HT-29 (cell line): ENCODE measurements around the gene SPATA32. TPM values are rescaled to one million over a fixed set of nuclear protein-coding genes. Genes with fewer than 3 reads are reported as not detected.
A peak's percentile ranks its signal among the peaks of the same experiment; 100 is the strongest.
"Not testable (repeated sequence)": the region's sequence is repeated elsewhere in the genome, so short reads cannot be mapped to it uniquely, and the experiment has no call there.

Experiments
- DNase-seq: peaks from one replicate; pipeline ENCODE4 v3.0.0-alpha.2; 2015; ENCODE audit warnings: low spot score
- total RNA-seq: library from RNA; depleted of rRNA; stranded (reverse); fragments of >200 nt; shearing (Covaris generic); gene quantifications from 2 replicates; pipeline ENCODE4 v1.2.3, GENCODE V29; 2014

SPATA32 gene
- total RNA-seq, 1 experiment from 2014 or later: not detected

DNA sequence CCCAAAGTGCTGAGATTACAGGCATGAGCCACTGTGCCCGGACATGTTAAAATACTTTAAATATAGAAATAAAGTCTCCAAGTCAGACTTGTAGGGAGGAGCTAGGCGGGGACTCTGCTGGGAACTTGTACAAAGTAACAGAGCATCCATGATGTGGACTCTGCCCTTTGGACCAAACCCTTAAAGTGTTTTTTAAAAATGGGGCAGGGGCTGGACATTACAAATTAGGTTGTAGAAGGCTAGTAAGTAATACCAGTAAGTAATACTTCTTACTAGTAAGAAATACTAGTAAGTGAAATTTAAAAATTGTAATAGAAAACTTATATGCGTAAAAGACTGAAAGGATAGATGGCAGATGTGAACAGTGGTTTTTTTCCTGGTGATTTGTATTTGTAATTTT is 9.7 kb upstream of the SPATA32 start:
- no peak for DNase-seq

DNA sequence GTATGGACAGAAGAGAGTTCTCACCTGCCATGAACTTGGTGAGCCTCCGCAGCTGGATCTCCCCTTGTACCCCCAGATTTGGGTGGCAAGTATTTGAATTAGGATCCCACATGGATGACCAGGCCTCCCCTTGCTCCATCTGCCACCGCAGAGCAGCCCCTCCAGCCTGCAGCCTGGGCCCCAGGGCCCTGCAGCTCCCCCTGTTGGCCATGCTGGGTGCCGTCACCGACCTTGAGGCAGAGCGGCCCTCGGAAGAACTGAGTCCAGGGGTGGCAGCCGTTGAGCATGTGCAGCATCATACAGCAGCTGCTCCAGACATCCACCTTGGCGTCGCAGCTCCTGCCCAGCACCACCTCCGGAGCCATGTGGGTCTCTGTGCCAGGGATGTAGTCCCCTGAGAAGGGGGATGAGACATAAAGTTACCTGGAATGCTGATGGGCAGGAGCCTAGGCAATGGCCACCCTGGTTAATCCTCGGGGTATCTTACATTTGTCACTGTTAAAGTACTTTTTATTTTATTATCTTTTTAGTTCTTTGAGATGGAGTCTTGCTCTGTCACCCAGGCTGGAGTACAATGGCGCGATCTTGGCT is 9.0 kb upstream of the SPATA32 start:
- DNase-seq: no peak

DNA sequence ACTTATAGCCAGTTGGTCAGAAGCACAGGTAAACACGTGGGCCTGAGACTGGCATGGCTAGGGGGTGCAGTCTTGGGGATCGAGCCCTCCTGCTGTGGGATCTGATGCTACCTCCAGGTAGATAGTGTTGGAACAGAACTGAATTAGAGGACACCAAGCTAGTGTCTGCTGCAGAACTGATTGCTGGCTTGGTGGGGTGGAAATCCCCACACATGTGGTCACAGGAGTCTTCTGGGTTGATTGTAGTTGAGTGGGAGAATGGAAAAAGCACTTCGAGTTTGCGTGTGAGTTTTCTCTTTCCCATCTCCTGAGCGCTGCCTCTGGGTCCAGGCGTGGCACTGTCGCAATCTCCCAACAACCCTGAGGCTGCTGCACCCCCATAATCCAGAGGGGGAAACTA is 8.0 kb upstream of the SPATA32 start:
- no peak for DNase-seq

DNA sequence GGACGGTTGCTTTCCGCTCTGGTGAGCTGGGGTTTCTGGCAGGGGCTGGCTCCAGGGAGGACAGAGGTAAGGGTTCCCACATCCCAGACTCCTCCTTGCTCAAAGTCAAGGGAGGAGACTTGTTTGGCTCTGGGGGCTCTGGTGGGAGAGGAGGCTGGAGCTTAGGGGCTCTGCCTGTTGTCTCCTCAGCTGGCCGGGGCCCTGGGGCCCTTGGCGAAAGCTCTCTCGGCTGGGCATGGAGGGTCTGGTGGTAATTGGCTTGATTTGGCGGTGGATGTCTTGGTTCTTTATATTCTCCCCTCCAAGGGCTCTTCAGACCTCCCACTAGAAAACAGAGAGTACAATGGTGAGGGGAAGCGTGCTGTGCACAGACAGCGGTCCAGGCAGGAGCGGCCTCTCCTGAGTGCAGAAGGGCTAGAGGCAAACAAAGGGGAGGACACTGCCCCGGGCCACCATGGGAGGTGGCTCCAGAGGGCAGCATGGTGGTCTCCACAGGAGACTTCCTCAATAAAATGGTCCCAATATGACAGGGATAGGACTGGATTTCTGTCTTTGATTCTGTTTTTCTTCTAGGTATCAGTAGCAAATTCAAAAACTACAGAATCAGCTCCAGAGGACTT is 5.7 kb upstream of the SPATA32 start:
- DNase-seq: no peak

DNA sequence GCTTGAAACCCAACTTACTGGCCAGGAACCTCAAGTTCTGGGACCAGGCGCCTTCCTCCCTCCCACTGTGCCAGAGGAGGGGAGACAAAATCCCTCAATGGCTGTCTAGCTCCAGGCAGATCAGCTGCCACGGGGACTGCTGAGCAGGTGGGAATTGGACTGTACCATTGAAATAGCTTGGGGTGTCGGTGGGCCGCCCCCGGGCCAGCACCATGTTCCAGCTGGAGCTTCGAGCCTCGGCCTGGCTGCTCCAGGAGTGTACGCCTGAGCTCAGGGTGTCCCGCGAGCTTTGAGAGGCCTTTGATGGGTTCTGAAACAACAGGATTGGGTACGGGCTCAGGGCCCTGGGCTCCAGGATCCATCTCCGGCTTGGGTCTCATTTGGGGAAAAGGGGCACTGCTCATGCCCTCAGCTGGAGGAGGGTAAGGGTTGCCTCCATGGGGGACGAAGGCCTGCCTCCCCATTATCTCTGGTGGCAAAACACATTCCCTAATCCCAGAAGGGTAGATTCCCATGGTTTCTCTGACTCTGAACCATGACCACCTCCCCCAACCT is 4.6 kb upstream of the SPATA32 start:
- DNase-seq: no peak

DNA sequence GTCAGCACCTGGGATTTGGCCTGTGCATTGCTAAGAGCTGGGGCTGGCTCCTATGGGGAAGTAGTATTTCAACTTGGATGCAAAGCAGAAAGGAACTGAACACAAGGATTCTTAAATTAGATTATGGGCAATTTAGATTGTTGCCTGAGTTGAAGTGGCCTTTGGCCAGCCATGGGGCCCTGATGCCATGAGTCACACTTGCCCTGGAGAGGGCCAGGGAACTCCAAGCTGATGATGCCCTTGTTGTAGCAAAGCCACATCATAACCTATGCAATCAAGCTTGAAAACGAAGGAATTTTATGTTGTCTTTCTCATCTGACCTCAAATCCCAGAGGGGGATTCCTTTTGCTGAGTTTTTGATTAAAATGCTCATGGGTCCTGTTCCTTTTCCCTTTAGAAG is 3.9 kb upstream of the SPATA32 start:
- DNase-seq: no peak

DNA sequence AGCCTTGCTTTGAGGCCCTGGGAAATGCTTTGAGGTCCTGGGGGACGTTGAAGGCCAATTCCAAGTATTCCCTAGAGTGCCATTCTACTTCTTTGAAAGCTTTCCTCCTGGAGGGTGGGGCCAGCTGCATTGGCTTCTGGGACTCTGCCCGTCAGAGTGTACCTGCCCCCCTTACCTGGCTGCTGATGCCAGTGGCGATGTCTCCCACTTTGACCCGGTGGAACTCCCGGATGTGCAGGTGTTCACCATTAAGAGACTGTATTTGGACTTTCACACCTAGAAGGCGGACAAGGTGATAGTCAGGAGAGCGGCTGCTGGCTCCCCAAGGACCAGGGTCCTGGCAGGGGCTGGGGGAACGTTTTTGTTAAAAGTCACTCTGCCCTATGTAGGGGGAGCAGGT is 3.1 kb upstream of the SPATA32 start:
- DNase-seq: no peak

DNA sequence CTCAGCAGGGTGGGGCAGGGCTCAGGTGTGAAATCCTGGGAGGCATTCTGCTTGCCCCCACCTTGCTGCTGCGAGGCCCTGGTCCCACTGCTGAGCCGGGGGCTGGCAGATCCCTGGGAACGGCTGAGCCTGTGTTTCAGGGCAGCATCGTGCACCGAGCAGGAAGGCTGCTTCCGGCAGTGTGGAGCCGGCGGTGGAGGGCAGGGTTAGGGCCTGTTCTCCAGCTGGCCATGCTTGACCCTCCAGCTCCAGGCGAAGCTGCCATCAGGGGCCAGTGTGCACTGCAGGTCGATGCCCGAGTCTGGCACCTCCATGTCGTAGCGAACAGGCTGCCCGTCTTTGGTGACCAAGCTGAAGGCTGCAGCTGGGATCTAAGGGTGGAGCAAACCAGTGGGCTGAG is 2.5 kb upstream of the SPATA32 start:
- DNase-seq: no peak

DNA sequence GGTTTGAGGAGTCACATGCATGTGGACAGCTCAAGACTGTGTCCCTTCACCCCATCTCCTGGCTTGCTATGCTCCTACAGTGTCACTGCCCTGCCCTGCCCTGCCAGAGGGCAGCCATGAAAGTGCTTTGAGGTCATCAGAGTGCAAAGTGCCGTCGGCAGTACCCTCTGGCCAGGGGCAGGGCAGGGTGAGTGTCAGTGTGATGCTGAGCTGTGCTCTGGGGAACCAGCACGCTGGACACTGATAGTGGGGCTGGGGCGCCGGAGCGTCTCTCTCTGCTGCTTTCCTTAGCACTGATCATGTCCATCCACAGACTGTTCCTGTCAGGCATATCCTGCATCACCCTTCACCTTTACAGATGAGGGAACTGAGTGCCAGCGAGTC is 1.6 kb upstream of the SPATA32 start:
- DNase-seq: no peak

DNA sequence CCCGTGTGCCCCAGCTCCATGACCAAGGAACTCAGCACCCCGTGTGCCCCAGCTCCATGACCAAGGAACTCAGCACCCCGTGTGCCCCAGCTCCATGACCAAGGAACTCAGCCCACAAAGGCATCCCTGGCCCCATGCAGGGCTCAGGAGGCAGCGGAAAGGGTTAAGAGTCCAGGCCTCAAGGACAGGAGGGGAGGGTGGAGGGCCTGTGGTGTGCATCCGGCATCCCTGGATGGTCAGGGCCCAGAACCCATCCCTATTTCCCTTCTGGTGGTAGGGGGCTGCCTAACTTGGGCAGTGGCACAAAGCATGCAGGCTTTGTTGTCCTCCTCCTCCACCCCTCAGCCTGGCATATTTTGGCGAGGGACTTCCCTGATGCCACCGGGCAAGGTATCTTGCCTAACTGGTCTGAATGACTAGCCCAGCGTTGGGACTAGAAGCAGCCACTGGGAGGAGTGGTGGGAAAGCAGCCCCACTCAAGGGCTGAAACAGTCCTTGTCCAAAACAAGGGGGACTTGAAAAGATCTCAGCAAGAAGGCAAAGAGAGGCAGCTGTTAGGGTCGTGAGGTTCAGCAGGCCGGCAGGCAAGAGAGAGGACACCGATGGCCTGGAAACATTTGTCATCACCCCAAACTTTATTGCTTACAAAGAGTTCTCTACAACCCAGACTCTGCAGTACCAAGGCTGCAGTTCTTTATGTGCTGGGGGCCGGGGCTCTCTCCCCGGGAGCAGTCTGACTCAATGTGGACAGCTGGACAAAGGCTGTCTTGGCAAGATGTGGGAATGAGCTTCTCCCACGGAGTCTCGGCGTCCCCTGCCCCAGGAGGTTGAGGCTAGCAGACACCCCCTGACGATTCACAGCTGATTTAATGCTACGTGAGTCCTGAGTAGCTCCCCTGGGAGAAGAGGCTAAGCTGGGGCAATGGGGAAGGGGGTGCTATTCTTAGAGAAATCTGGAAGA is 902 bp upstream of the SPATA32 start:
- DNase-seq: no peak

DNA sequence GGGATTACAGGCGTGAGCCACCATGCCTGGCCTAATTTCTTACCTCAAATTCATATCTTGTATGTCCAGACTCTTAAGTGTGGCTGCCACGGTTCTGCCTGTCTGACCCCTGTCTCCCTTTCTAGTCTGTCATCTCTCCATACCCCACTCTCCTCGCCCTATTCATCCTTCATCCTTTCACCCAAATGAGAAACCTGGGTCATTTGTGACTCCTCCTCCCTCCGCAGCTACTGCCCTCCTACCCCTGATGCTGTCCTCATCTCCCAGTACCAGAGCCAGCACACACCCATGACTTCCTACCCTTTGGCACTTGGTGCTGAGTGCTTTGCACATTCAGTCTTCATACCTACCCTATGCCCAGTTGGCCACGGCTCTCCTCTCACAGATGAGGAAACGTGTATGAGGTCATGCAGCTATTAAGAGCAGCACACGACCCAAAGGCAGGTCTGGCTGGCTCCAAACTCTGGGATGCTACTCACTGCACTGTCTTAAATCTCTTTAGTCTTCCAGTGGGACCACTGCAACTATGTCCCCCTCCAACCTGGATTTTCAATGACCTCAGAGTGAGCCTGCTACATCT is 1.6 kb downstream of the SPATA32 start:
- DNase-seq: no peak

DNA sequence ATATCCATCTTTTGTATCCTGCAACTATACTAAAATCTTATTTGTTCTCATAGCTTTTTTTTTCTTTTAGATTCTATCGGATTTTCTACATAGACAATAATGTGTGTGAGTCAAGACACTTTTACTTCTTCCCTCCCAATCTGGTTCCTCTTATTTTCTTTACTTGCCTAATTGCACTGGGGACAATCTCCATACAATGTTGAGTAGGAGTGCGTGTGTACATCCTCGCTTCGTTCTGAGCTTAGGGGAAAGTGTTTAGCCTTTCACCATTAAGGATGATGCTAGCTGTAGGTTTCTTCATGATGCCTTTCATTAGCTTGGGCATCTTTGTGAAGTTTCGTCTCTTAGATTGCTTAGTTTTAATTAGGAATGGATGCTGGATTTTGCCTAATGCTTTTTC is 2.9 kb downstream of the SPATA32 start:
- no peak for DNase-seq

DNA sequence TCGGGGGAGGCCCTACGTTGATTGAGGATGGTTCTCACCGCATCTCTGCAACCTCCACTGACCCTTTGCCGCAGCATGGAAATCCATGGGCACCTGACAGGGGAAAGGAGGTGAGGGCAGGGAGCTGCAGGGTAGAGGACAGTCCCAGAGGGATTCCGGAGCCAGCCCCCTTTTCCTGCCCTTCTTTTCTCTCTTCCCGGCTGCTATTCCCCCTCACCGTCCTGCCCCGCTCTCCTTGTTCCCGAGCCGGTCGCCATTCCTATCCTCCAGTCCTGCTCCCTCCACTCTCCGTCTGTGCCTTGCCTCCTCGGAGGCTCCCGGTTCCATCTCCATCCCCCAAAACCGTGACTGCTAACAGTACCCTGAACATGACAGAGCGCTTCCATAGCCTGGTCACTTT is 4.8 kb downstream of the SPATA32 start:
- no peak for DNase-seq

DNA sequence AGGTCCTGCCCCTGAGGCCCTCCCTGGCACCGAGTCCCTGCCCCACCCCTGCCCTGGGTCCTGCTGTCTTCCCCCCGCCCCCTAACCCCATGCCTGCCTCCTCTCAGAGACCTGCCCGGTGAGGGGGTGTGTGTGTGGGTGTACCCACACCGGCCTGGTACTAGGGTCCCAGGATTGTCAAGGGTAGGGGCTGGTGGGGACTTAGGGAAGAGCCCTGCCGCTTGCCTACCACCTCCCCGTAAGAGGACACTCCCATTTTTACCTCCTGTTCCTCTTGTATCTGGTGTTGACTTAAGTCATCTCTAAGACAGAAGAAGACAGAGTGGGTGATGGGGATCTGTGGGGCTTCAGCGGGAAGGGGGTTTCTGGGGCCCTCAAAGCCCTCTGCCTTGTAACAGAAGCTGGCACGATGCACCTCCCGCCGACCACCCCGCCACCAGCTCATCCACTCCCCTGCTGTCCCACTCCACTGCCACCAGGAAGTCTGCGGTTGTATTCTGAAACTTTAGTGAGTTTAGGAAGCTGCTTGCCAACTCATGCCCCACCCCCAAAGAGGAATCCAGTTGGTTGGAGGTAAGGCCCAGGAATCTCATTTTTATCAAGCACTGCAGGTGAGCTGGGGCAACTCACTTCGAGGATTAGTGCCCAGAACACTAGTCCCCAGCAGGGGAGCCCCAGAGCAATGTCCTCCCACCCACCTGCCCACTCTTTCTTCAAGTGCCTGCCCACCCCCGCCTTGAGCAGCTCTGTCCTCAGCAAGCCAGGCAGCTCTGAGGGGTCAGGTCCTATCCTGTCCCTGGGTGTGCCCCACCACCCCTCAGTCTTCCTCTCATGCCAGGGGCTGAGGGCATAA is 5.6 kb downstream of the SPATA32 start:
- DNase-seq: no peak

DNA sequence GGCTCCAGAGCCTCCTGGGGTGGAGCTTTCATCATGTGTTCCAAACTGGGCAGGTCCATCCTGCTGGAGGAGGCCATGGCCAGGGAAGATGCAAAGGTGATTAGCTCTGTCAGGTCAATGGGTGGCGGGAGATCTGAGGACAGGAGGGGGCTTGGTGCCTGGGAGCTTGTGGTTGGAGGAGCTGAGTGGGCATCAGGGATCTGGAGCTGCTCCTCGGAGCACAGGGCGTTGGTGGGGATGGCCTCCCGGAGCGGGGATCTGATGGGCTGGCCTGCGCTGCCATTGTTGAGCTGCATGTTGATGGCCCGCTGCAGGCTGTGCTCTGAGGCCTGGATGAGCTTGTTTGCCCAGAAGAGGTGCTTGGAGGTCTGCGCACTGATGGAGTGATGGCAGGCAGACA is 6.5 kb downstream of the SPATA32 start:
- no peak for DNase-seq

DNA sequence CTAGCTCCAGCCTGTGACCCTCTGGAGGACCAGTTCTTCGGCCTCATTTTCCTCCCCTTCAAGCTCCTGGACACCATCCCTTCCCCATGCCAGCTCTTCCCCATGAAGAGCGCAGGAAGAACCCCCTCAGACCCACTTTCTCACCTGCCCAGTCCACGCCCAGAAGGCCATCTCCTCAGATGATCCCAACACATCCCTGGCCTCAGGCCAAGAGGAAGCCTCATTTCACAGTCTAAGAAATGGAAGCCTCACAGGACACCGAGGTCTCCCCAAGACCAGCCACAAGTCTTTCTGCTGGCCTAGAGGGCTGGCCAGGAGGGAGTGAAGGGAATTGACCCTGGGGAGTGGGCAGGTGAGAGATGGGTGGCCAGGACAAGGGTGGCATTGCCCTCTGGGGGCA is 8.0 kb downstream of the SPATA32 start:
- DNase-seq: no peak

DNA sequence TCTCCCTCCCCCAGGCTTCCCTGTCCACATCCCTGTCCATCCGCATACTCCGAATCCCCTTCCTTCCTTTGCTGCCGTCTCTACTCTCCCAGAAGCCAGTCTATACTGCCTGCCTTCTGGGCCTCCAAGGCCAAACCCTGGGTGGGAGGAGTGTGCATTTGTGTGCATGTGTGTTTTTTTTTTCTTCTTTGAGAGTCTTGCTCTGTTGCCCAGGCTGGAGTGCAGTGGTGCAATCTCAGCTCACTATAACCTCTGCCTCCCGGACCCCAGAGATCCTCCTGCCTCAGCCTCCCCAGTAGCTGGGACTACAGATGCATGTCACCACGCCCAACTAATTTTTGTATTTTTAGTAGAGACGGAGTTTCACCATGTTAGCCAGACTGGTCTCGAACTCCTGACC is 8.7 kb downstream of the SPATA32 start:
- not testable (repeated sequence) for DNase-seq

DNA sequence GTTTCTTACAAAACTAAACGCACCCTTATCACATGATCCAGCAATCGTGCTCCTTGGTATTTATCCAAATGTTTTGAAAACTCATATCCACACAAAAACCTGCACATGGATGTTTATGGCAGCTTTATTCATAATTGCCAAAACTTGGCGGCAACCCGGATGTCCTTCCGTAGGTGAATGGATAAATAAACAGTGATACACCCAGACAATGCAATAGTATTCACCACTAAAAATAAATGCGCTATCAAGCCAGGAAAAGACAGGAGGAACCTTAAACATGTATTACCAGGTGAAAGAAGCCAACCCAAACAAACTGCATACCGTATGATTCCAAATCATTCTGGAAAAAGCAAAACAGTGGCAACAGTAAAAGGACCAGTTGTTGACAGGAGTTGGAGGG is 10.0 kb downstream of the SPATA32 start:
- no peak for DNase-seq

DNA sequence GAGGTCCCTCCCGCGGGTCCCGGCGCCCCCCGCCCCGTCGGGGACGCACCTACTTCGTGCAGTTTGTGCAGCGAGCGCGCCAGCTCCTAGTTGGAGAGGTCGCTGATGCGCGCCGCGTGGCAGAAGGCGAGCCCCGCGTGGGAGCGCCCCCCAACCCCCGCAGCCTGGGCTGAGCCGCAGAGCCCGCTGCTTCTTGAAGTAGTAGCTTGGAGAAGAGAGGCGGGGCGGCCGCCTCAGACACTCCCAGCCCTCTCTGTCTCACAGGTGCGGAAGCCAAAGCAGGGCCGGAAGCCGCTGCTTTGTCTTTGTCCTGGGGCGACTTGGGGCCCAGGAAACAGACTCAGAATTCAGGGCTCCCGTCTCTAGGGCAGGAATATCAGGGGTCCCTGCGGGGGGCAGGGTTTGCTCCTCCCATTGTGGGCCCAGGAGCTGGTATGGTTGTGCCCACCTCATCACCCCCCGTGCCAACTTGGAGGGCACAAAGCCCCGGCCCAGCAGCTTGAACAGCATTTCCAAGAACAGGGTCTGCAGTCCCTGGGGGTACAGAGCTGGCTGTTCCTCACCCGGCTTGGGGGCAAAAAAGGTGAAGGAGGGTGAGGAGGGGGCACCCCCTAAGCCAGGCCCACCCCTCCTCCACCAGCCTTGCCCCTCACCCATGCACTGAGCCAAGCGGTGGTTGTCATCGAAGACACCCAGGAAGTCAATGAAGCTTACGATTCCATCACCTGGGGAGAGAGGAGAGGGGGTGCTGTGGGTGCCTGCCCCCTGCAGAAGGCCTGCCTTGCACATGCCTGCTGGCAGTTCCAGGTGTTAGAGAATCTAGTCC is 13.5 kb downstream of the SPATA32 start:
- peak; percentile 70 for DNase-seq

DNA sequence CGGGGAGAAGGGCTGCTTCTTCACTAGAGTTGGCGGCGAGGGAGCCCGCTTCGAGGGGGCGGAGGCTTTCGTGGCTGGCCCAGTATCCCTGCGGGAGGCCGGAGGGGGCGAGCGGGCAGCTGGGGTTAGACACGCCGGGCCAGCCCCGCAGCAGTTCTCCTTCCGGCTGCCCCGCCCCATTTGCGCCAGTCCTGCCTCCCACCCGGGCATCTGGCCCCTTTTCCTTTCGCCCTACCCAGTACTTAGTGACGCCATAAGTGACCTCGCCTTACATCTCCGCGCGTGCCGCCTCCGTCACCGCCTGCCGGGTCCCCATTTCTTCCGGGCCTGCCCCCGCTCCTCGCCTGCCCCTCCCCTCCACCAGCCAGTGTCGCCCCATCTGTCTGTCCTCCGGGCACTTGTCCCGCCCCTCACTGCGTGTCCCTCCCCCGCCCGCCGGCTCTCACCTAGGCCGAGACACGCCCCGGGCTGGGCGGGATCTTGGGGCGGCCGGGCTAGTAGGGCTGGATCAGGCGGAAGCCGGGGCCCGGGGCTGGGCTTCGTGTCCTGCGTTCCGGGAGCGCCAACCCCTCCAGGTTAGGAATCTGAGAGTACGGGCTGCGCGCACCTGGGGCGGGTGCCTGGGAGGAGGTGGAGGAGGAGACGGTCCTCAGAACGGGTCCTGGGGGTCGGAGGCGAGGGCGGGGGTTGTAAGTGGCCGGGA is 14.3 kb downstream of the SPATA32 start:
- DNase-seq: peak; percentile 98
